Natural killer cell treated with Interleukin-12 subunit alpha and Interleukin-12 subunit beta and Interleukin-15 and Interleukin-18, amount 100 ng/mL, for 72 hours (primary cell): Measurements from ENCODE around the gene DPAGT1. TPM values are rescaled to one million over a fixed set of nuclear protein-coding genes. Genes with fewer than 3 reads are reported as not detected.
A peak's percentile ranks its signal among the peaks of the same experiment; 100 is the strongest.

Experiments
- ATAC-seq, 2 donors: fragments of 150-1000 bp; cut with Tn5 transposase in 1 of 2; sonication (Bioruptor Pico), chemical (Tn5 transposase) in 1 of 2; 2 replicates each; pipeline ENCODE4 v1.10.0; 2021
- DNase-seq: peaks from one replicate; pipeline ENCODE4 v3.0.0; 2022; ENCODE audit warnings: low spot score
- H3K27ac Mint-ChIP-seq, 2 donors: 1 replicate in 1 of 2; 2 replicates in 1 of 2; pipeline ENCODE4 v1.8.0; 2022; ENCODE audit warnings: mixed read lengths in 2 of 2, mild to moderate bottlenecking in 1 of 2, moderate library complexity in 1 of 2
- H3K27me3 Mint-ChIP-seq, 2 donors: 1 replicate in 1 of 2; 2 replicates in 1 of 2; pipeline ENCODE4 v1.8.0; 2022; ENCODE audit warnings: mixed read lengths in 2 of 2
- H3K36me3 Mint-ChIP-seq: one replicate; pipeline ENCODE4 v1.8.0; 2022; ENCODE audit warnings: mixed read lengths
- H3K4me1 Mint-ChIP-seq, 2 donors: 1 replicate in 1 of 2; 2 replicates in 1 of 2; pipeline ENCODE4 v1.8.0; 2022; ENCODE audit warnings: low read depth in 2 of 2, mixed read lengths in 2 of 2, mild to moderate bottlenecking in 1 of 2
- H3K4me3 Mint-ChIP-seq: one replicate; pipeline ENCODE4 v1.8.0; 2022; ENCODE audit warnings: mixed read lengths
- H3K9me3 Mint-ChIP-seq: 2 replicates; pipeline ENCODE4 v1.8.0; 2022; ENCODE audit warnings: mixed read lengths
- total RNA-seq, 2 donors: library from RNA; stranded (reverse); gene quantifications; one replicate each; pipeline ENCODE4 v1.2.3, GENCODE V29; 2022

The DPAGT1 gene
- total RNA-seq, 2 donors from 2014 or later: 51.9 to 96.2 TPM

GRCh38 chr11:119095066-119095880 is 6.4 kb downstream of the DPAGT1 start:
- Mint-ChIP-seq H3K27me3 (no peaks in the 10 kb centered on the region), H3K4me1 (peaks cover 38 to 41% of the 10 kb centered on the region in 2 donors), H3K4me3 (peak overlapping the region; percentile 91), H3K27ac (peak overlapping the region; percentile 92 to 93), H3K36me3 (peaks cover 33% of the 10 kb centered on the region), H3K9me3 (no peaks in the 10 kb centered on the region)
- DNase-seq (peak; percentile 100), ATAC-seq (peak; percentile 91 to 93)

GRCh38 chr11:119094816-119095065 is 6.9 kb downstream of the DPAGT1 start:
- DNase-seq: peak; percentile 77
- ATAC-seq: peak; percentile 64 to 69
- Mint-ChIP-seq H3K27me3 (no peaks in the 10 kb centered on the region), H3K9me3 (no peaks in the 10 kb centered on the region), H3K4me1 (peaks cover 33 to 39% of the 10 kb centered on the region in 2 donors), H3K36me3 (peaks cover 29% of the 10 kb centered on the region), H3K4me3 (peak overlapping the region; percentile 91), H3K27ac (peak overlapping the region; percentile 92 to 93)

GRCh38 chr11:119093942-119094815 is 7.5 kb downstream of the DPAGT1 start:
- H3K4me3 Mint-ChIP-seq: peak overlapping the region; percentile 91
- peak; percentile 15 to 20 for ATAC-seq
- peak overlapping the region; percentile 92 to 93 for H3K27ac Mint-ChIP-seq
- no peak for DNase-seq
- no peaks in the 10 kb centered on the region for H3K27me3 Mint-ChIP-seq
- H3K9me3 Mint-ChIP-seq: no peaks in the 10 kb centered on the region
- H3K36me3 Mint-ChIP-seq: peaks cover 29% of the 10 kb centered on the region
- peaks cover 32 to 39% of the 10 kb centered on the region in 2 donors for H3K4me1 Mint-ChIP-seq

- Mint-ChIP-seq H3K27ac (peak overlapping the region; percentile 92 to 93), H3K36me3 (peaks cover 21% of the 10 kb centered on the region), H3K4me3 (peak overlapping the region; percentile 91), H3K4me1 (peaks cover 32 to 39% of the 10 kb centered on the region in 2 donors), H3K9me3 (no peaks in the 10 kb centered on the region), H3K27me3 (no peaks in the 10 kb centered on the region)
- DNase-seq (no peak), ATAC-seq (no peak)
Observed at GRCh38 chr11:119092880-119093842, 8.5 kb downstream of the DPAGT1 start.

GRCh38 chr11:119091966-119092879 is 9.4 kb downstream of the DPAGT1 start:
- H3K36me3 Mint-ChIP-seq: peaks cover 16% of the 10 kb centered on the region
- H3K27ac Mint-ChIP-seq: peak overlapping the region; percentile 59 to 93
- no peak for DNase-seq
- no peaks in the 10 kb centered on the region for H3K27me3 Mint-ChIP-seq
- ATAC-seq: no peak
- no peaks in the 10 kb centered on the region for H3K9me3 Mint-ChIP-seq
- peak overlapping the region; percentile 91 for H3K4me3 Mint-ChIP-seq
- peaks cover 32 to 44% of the 10 kb centered on the region in 2 donors for H3K4me1 Mint-ChIP-seq

GRCh38 chr11:119091178-119091577 is 10.5 kb downstream of the DPAGT1 start:
- Mint-ChIP-seq H3K36me3 (peaks cover 8% of the 10 kb centered on the region), H3K27me3 (no peaks in the 10 kb centered on the region), H3K27ac (peak overlapping the region in 1 of 2 donors; percentile 93), H3K4me3 (no peak overlapping the region), H3K9me3 (no peaks in the 10 kb centered on the region), H3K4me1 (peaks cover 31 to 36% of the 10 kb centered on the region in 2 donors)
- ATAC-seq: no peak
- no peak for DNase-seq

GRCh38 chr11:119089319-119089718 is 12.3 kb downstream of the DPAGT1 start:
- Mint-ChIP-seq H3K4me1 (peaks cover 30 to 42% of the 10 kb centered on the region in 2 donors), H3K4me3 (no peak overlapping the region), H3K36me3 (peaks cover 8% of the 10 kb centered on the region), H3K27me3 (no peaks in the 10 kb centered on the region), H3K27ac (no peak overlapping the region), H3K9me3 (no peaks in the 10 kb centered on the region)
- DNase-seq (no peak), ATAC-seq (no peak)

GRCh38 chr11:119088406-119088805 is 13.2 kb downstream of the DPAGT1 start:
- peaks cover 25 to 38% of the 10 kb centered on the region in 2 donors for H3K4me1 Mint-ChIP-seq
- H3K4me3 Mint-ChIP-seq: no peak overlapping the region
- peaks cover 2% of the 10 kb centered on the region for H3K36me3 Mint-ChIP-seq
- DNase-seq: no peak
- peak overlapping the region in 1 of 2 donors; percentile 7 for H3K27ac Mint-ChIP-seq
- no peaks in the 10 kb centered on the region for H3K27me3 Mint-ChIP-seq
- H3K9me3 Mint-ChIP-seq: no peaks in the 10 kb centered on the region
- no peak for ATAC-seq

- Mint-ChIP-seq H3K27me3 (no peaks in the 10 kb centered on the region), H3K4me1 (peaks cover 22 to 35% of the 10 kb centered on the region in 2 donors), H3K27ac (peak overlapping the region; percentile 7 to 48), H3K4me3 (peak overlapping the region; percentile 15), H3K36me3 (no peaks in the 10 kb centered on the region), H3K9me3 (no peaks in the 10 kb centered on the region)
- DNase-seq (no peak), ATAC-seq (no peak)
Observed at GRCh38 chr11:119087747-119088241, 13.9 kb downstream of the DPAGT1 start.

GRCh38 chr11:119087123-119087522 is 14.5 kb downstream of the DPAGT1 start:
- Mint-ChIP-seq H3K4me3 (peak overlapping the region; percentile 15), H3K4me1 (peaks cover 16 to 28% of the 10 kb centered on the region in 2 donors), H3K27ac (peak overlapping the region in 1 of 2 donors; percentile 48)

GRCh38 chr11:119085437-119085847 is 16.2 kb downstream of the DPAGT1 start:
- DNase-seq (no peak), ATAC-seq (peak in 1 of 2 donors; percentile 35)
- H3K9me3 Mint-ChIP-seq: no peaks in the 10 kb centered on the region
- no peaks in the 10 kb centered on the region for H3K27me3 Mint-ChIP-seq
- H3K4me3 Mint-ChIP-seq: peak overlapping the region; percentile 93
- H3K36me3 Mint-ChIP-seq: peaks cover 7% of the 10 kb centered on the region
- H3K27ac Mint-ChIP-seq: peak overlapping the region; percentile 87 to 94
- peaks cover 14 to 28% of the 10 kb centered on the region in 2 donors for H3K4me1 Mint-ChIP-seq

More at GRCh38 chr11:119087123-119087522, 14.5 kb downstream of the DPAGT1 start:
- H3K9me3 Mint-ChIP-seq: no peaks in the 10 kb centered on the region
- DNase-seq (no peak), ATAC-seq (no peak)
- H3K27me3 Mint-ChIP-seq: no peaks in the 10 kb centered on the region
- peaks cover 3% of the 10 kb centered on the region for H3K36me3 Mint-ChIP-seq
